Kidney (tissue), 14 donors: ENCODE data around the gene AANAT. TPM values are rescaled to one million over a fixed set of nuclear protein-coding genes. Genes with fewer than 3 reads are reported as not detected.

Experiments
- DNase-seq, 5 donors: peaks; one replicate each; pipeline ENCODE4 v3.0.0-alpha.2; 2013 to 2020
- FAIRE-seq: peaks from 2 replicates; lab custom pipeline; 2012; peaks lifted over from hg19 to GRCh38; lab: Jason Lieb, UNC
- H3K27ac ChIP-seq, 2 donors: one replicate each; pipeline ENCODE4 v1.7.0; 2013; ENCODE audit warnings: low read depth in 2 of 2, low read length in 2 of 2, inconsistent platforms in 1 of 2
- H3K27me3 ChIP-seq: one replicate; pipeline ENCODE4 v1.7.1; 2013; ENCODE audit warnings: low read length, inconsistent platforms; ENCODE audit not compliant: control insufficient read depth, insufficient read depth
- H3K36me3 ChIP-seq, 3 donors: one replicate each; pipeline versions ENCODE4 v1.7.0 to v1.7.1; 2013; ENCODE audit warnings: low read length in 3 of 3, control low read depth in 1 of 3, inconsistent platforms in 1 of 3; ENCODE audit not compliant: insufficient read depth in 3 of 3, control insufficient read depth in 2 of 3
- H3K4me1 ChIP-seq, 3 donors: one replicate each; pipeline versions ENCODE4 v1.7.0 to v1.7.1; 2013; ENCODE audit warnings: low read length in 3 of 3, inconsistent platforms in 1 of 3, low read depth in 1 of 3; ENCODE audit not compliant: control insufficient read depth in 2 of 3, insufficient read depth in 2 of 3
- H3K4me3 ChIP-seq, 3 donors: one replicate each; pipeline versions ENCODE4 v1.7.0 to v1.8.1; 2013; ENCODE audit warnings: low read length in 3 of 3, control low read depth in 1 of 3, inconsistent platforms in 1 of 3
- H3K9ac ChIP-seq, 3 donors: one replicate each; pipeline versions ENCODE4 v1.7.0 to v1.7.1; 2013; ENCODE audit warnings: low read length in 3 of 3, control low read depth in 1 of 3, inconsistent platforms in 1 of 3
- H3K9me3 ChIP-seq, 3 donors: one replicate each; pipeline versions ENCODE4 v1.7.0 to v1.7.1; 2013; ENCODE audit warnings: low read length in 3 of 3, control low read depth in 1 of 3, inconsistent platforms in 1 of 3; ENCODE audit not compliant: control insufficient read depth in 2 of 3, insufficient read depth in 1 of 3
- intact Hi-C: fragments of 100-400 bp; cut with DNase I; formaldehyde crosslinking; loops from one replicate; pipeline ENCODE4 v1.11.1; 2022
- polyA plus RNA-seq: library from polyadenylated mRNA; stranded (reverse); fragments of 350-450 nt; fragmentation: Illumina TruSeq; extraction: RNeasy Lipid Tissue Mini Kit (QIAGEN cat#74804); gene quantifications from one replicate; pipeline ENCODE4 v1.2.3, GENCODE V29; 2014; ENCODE audit warnings: low read depth, low replicate concordance; ENCODE audit not compliant: insufficient read depth
- total RNA-seq: library from RNA; stranded (reverse); fragmentation: NEBNext Ultra II Directional; extraction: Animal tissue kit (Norgen Biotek cat#: 25700); gene quantifications from one replicate; pipeline ENCODE4 v1.2.1, GENCODE V29; 2021
- TF ChIP-seq, protein P1 (sequence below): IDR thresholded peaks from 3 replicates; pipeline ENCODE4 v1.5.1; 2012; ENCODE audit warnings: mild to moderate bottlenecking, moderate library complexity, borderline replicate concordance; ENCODE audit not compliant: insufficient read depth; ENCODE audit errors: extremely low read depth
- donor health status: control.
- donor health status: control.
- donor health status: control.
- donor health status: control.
- donor health status: control.
- donor health status: DM: yes; HTN: yes; CAD: no.
- donor health status: Normal renal cell carcinoma (clear cell type).

The AANAT gene
- total and polyA plus RNA-seq, 2 donors from 2014 or later: not detected

DNA sequence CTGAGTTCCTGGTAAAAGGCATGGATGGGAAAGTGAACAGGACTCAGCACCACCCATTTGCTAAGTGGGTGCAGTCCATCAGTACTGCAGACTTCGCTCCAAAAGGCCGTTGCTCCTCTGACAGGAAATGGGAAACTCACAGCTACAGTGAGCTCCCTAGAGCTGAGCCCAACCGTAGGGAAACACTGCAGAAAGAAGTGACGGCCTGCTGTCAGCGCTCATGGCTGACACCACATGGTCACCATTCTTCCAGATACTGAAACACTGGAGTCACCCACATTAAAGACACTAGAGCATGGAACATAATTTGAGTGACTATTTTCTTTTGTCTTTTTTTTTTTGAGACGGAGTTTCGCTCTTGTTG lies 46.4 kb upstream of the AANAT start:
- intact Hi-C loops: no loop called here
- Histone ChIP-seq H3K9me3 (no peaks in the 10 kb centered on the region), H3K27ac (no peak overlapping the region), H3K27me3 (no peaks in the 10 kb centered on the region), H3K9ac (no peak overlapping the region), H3K4me3 (no peak overlapping the region), H3K36me3 (no peaks in the 10 kb centered on the region), H3K4me1 (peaks cover 0 to 14% (median 4%) of the 10 kb centered on the region in 3 donors)
- TF ChIP-seq, protein P1, sequence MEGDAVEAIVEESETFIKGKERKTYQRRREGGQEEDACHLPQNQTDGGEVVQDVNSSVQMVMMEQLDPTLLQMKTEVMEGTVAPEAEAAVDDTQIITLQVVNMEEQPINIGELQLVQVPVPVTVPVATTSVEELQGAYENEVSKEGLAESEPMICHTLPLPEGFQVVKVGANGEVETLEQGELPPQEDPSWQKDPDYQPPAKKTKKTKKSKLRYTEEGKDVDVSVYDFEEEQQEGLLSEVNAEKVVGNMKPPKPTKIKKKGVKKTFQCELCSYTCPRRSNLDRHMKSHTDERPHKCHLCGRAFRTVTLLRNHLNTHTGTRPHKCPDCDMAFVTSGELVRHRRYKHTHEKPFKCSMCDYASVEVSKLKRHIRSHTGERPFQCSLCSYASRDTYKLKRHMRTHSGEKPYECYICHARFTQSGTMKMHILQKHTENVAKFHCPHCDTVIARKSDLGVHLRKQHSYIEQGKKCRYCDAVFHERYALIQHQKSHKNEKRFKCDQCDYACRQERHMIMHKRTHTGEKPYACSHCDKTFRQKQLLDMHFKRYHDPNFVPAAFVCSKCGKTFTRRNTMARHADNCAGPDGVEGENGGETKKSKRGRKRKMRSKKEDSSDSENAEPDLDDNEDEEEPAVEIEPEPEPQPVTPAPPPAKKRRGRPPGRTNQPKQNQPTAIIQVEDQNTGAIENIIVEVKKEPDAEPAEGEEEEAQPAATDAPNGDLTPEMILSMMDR: no peak
- FAIRE-seq (no peak), DNase-seq (peak in 2 of 5 donors; percentile 53 to 74)

DNA sequence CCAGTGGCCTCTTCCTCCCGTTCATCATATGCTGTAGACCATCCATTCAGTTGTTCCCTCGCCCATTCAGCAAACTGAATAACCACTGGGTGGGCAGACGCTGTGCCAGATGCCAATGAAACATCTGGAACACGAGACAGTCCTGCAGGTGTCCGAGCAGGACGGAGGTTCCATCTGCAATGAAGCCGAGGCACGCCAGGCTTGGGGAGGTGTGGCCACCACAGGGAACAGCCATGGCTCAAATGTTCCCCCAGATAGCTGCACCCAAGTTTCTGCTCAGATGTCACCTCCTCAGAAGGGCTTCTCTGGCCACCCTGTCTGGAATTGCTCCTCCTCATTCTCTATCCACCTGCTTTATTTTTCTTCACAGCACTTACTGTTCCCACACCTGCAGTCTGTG lies 45.0 kb upstream of the AANAT start:
- FAIRE-seq: no peak
- TF ChIP-seq, protein P1: no peak
- Histone ChIP-seq H3K27me3 (no peaks in the 10 kb centered on the region), H3K4me3 (no peak overlapping the region), H3K27ac (no peak overlapping the region), H3K4me1 (peaks cover 0 to 16% (median 4%) of the 10 kb centered on the region in 3 donors), H3K9me3 (no peaks in the 10 kb centered on the region), H3K36me3 (no peaks in the 10 kb centered on the region), H3K9ac (no peak overlapping the region)
- no peak for DNase-seq
- intact Hi-C loops: no loop called here

DNA sequence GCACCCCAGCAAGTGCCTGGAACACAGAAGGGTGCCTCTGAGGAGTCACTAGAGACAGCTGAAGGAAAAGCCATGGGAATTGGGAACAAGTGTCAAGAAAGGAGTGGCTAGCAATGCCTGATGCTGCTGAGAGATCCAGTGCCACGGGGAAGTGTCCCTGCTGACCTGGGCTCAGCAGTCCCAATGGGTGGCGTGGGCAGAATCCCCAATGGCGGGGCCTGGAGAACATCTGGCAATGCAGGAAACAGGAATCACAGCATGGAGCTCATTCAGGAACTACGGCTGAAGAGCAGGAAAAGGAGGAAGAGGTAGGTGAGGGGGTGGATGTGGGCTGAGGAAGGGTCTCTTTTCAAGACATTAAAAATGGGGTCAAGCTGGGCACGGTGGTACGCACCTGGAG lies 44.5 kb upstream of the AANAT start:
- H3K4me1 ChIP-seq: peaks cover 0 to 19% (median 7%) of the 10 kb centered on the region in 3 donors
- no peaks in the 10 kb centered on the region for H3K9me3 ChIP-seq
- no peaks in the 10 kb centered on the region for H3K36me3 ChIP-seq
- TF ChIP-seq, protein P1: no peak
- H3K27ac ChIP-seq: no peak overlapping the region
- intact Hi-C loops: no loop called here
- H3K4me3 ChIP-seq: no peak overlapping the region
- H3K27me3 ChIP-seq: no peaks in the 10 kb centered on the region
- H3K9ac ChIP-seq: no peak overlapping the region
- DNase-seq (no peak), FAIRE-seq (no peak)

DNA sequence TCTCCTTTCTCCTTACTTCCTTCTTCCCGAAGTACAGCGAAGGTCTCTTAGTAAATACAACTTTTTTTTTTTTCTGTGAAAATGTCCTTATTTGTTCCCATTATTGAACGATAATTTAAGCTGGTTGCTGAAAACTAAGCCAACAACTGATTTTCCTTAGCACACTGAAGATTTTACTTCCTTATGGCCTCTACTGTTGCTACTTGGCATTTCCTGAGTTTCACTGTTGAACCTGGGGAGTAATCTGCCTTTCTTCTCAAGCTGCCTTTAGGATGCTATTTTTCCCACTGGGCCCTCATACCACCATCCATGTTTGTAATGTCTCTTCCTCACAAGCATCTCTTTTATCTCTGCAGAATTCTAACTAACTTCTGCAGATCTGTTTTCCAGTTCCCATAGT lies 40.5 kb upstream of the AANAT start:
- no peak overlapping the region for H3K9ac ChIP-seq
- TF ChIP-seq, protein P1: no peak
- H3K36me3 ChIP-seq: no peaks in the 10 kb centered on the region
- no peaks in the 10 kb centered on the region for H3K27me3 ChIP-seq
- H3K4me1 ChIP-seq: peaks cover 0 to 8% (median 5%) of the 10 kb centered on the region in 3 donors
- intact Hi-C loops: no loop called here
- DNase-seq (no peak), FAIRE-seq (no peak)
- H3K27ac ChIP-seq: peak overlapping the region in 1 of 2 donors; percentile 3
- no peaks in the 10 kb centered on the region for H3K9me3 ChIP-seq
- H3K4me3 ChIP-seq: no peak overlapping the region
